ENCODE data around the gene UBAC2. TPM values are rescaled to one million over a fixed set of nuclear protein-coding genes. Genes with fewer than 3 reads are reported as not detected.
A peak's percentile ranks its signal among the peaks of the same experiment; 100 is the strongest.

The UBAC2 gene
- total RNA-seq, 1 donor from 2014 or later: 57.7 TPM

- no peaks in the 10 kb centered on the region for H3K36me3 ChIP-seq
- no peak overlapping the region for H3K27ac ChIP-seq
- TF ChIP-seq CTCF (IDR thresholded peaks at IDR 0.05) (no peak), POLR2AphosphoS5 (IDR thresholded peaks at IDR 0.05; ENCODE audit: insufficient read depth in 1 of 2, low read depth in 1 of 2) (peak; percentile 27 to 54)
- peak overlapping the region; percentile 20 to 22 for H3K4me3 ChIP-seq
- H3K27me3 ChIP-seq: no peaks in the 10 kb centered on the region
- peaks cover 20% of the 10 kb centered on the region for H3K4me1 ChIP-seq
- no peaks in the 10 kb centered on the region for H3K9me3 ChIP-seq
- no peak for DNase-seq (ENCODE audit: extremely low spot score in 2 of 2)
- intact Hi-C loops (cut with DNase I): loop anchor here (5.0 kb wide), 1 partner anchor 256 kb away; no protein-coding TSS in a partner anchor
These were observed 232.2 kb downstream of the UBAC2 start for GRCh38 chr13:99432609-99433542.

DNA sequence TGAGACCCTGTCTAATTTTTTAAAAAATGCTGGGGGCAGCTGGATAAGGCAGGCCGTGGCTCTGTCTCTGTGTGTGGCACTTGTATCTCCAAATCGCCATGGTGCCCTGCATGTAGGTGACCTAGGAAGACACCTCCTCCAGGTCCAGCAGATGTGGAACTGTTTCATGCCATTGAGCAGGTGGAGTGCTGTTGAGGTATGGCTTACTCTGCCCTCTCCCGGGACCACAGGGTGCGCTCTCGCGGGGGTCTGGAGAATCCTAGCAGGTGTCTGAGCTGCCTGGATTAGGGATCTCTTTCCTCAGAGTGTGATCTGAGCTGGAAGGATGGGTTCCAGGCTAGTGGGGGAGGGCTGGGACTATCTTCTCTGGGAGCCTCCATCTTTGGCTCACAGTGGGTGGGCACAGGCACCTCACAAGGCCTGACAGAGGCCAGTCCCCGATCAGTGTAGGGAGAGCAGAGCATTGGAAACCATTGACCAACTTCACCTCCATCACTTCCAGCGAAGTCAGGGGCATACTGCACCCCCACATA is 233.0 kb downstream of the UBAC2 start:
- H3K9me3 ChIP-seq: no peaks in the 10 kb centered on the region
- H3K27me3 ChIP-seq: no peaks in the 10 kb centered on the region
- DNase-seq (ENCODE audit: extremely low spot score in 2 of 2): no peak
- H3K4me1 ChIP-seq: peaks cover 20% of the 10 kb centered on the region
- no peak overlapping the region for H3K27ac ChIP-seq
- H3K4me3 ChIP-seq: no peak overlapping the region
- intact Hi-C loops (cut with DNase I): loop anchor here (5.0 kb wide), 1 partner anchor 256 kb away; no protein-coding TSS in a partner anchor
- TF ChIP-seq POLR2AphosphoS5 (IDR thresholded peaks at IDR 0.05; ENCODE audit: insufficient read depth in 1 of 2, low read depth in 1 of 2) (no peak), CTCF (IDR thresholded peaks at IDR 0.05) (no peak), POLR2A (IDR thresholded peaks at IDR 0.05) (no peak)
- no peaks in the 10 kb centered on the region for H3K36me3 ChIP-seq

DNA sequence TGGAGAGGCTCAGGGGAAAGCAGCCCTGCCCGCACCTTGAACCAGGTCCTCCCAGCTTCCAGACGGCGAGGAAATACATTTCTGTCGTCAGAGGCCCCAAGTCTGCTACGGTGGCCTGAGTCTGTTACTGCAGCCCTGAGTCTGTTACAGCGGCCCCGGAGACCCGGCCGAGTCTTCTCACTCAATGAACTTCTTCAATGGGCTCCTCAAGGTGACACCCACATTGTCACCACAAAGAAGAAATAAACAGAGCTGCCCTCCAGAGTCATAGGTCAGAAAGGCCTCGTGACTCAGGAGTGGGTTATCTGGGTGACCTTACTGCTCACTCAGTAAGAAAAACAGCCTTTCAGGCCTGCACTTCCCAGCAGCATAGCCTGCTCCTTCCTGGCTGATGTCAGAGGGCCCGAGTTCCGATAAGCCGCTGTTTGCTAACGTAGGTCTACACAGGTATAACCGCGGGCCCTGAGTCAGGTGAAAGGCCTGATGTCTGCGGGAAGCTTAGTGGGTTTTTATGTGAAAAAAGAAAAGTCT is 233.7 kb downstream of the UBAC2 start:
- H3K27me3 ChIP-seq: no peaks in the 10 kb centered on the region
- no peak for TF ChIP-seq POLR2AphosphoS5 (IDR thresholded peaks at IDR 0.05; ENCODE audit: insufficient read depth in 1 of 2, low read depth in 1 of 2)
- no peak for TF ChIP-seq CTCF (IDR thresholded peaks at IDR 0.05)
- H3K4me3 ChIP-seq: no peak overlapping the region
- no peak overlapping the region for H3K27ac ChIP-seq
- no peaks in the 10 kb centered on the region for H3K9me3 ChIP-seq
- H3K4me1 ChIP-seq: peaks cover 20% of the 10 kb centered on the region
- DNase-seq (ENCODE audit: extremely low spot score in 2 of 2): no peak
- intact Hi-C loops (cut with DNase I): loop anchor here (5.0 kb wide), 1 partner anchor 257 kb away; no protein-coding TSS in a partner anchor
- H3K36me3 ChIP-seq: no peaks in the 10 kb centered on the region

DNA sequence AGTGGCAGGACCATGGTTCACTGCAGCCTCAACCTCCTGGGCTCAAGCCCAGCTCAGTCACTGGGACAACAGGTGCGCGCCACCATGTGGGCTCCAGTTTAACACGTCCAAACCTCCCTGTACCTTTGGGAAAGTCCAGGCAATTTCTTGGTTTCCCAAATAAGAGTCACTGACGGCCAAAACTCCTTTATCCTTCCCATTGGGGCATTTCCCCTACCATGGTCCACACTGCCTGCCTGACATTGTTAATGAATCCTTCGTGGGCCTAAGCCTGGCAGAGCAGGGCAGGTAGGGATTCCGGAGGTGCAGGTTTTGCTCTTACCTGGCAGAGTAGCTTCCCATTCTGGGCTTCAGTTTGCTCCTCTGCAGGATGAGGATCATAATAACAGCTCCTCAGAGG is 234.5 kb downstream of the UBAC2 start:
- Histone ChIP-seq H3K9me3 (no peaks in the 10 kb centered on the region), H3K4me3 (no peak overlapping the region), H3K27ac (no peak overlapping the region), H3K4me1 (peaks cover 20% of the 10 kb centered on the region), H3K36me3 (no peaks in the 10 kb centered on the region), H3K27me3 (no peaks in the 10 kb centered on the region)
- intact Hi-C loops (cut with DNase I): loop anchor here (5.0 kb wide), 1 partner anchor 163 kb away; no protein-coding TSS in a partner anchor
- no peak for DNase-seq (ENCODE audit: extremely low spot score in 2 of 2)
- TF ChIP-seq POLR2AphosphoS5 (IDR thresholded peaks at IDR 0.05; ENCODE audit: insufficient read depth in 1 of 2, low read depth in 1 of 2) (no peak), POLR2A (IDR thresholded peaks at IDR 0.05) (no peak), CTCF (IDR thresholded peaks at IDR 0.05) (no peak)
